ENCODE results near the gene CNGA2.

CNGA2 gene

DNA sequence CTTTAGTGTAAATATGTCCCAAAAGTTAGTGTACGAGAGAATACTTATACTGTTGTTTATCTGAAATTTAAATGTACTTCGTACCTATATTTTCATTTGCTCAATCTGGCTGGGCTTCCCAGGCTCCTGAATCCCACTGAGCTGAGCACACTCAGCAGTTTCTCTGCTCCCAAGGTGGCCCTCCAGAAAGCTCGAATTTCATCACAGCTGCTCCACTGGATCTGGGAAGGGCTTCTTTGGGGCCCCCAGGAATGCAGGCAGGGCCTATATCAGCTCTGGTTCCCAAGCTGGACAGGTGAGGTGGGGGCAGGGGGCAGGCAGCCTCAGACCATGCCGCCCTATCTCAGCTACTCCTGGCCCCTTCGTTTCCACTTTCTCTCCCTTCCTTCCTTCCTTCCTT is 20.2 kb upstream of the CNGA2 start:
- Histone ChIP-seq H3K36me3 (no peaks in the 10 kb centered on the region), H3K27me3 (no peaks in the 10 kb centered on the region), H3K4me1 (no peaks in the 10 kb centered on the region), H3K9me3 (no peaks in the 10 kb centered on the region), H3K4me3 (ENCODE audit: low read depth, low read length) (no peak overlapping the region)
- DNase-seq, result no peak
- TF ChIP-seq, protein P1, sequence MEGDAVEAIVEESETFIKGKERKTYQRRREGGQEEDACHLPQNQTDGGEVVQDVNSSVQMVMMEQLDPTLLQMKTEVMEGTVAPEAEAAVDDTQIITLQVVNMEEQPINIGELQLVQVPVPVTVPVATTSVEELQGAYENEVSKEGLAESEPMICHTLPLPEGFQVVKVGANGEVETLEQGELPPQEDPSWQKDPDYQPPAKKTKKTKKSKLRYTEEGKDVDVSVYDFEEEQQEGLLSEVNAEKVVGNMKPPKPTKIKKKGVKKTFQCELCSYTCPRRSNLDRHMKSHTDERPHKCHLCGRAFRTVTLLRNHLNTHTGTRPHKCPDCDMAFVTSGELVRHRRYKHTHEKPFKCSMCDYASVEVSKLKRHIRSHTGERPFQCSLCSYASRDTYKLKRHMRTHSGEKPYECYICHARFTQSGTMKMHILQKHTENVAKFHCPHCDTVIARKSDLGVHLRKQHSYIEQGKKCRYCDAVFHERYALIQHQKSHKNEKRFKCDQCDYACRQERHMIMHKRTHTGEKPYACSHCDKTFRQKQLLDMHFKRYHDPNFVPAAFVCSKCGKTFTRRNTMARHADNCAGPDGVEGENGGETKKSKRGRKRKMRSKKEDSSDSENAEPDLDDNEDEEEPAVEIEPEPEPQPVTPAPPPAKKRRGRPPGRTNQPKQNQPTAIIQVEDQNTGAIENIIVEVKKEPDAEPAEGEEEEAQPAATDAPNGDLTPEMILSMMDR (IDR thresholded peaks at IDR 0.05; ENCODE audit: low read depth, low read length), result no peak

DNA sequence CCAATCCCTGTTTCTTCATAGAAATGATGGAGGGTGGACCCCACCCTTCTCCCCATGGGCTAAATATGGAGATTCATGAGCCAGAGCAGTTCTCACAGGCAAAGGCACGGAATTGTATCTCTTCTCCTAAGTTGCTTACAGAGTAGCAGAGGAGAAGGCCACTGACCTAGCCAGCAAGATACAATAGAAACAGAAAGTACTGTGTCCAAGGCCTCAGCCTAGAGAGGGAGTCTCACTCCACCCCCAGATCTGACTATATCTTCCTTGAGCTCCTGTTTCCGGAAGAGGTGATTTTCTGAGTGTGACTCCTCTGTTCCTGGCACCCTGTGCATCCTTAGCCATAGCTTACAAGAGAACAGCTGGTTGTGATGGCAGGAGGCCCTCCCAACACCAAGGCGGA is 18.8 kb upstream of the CNGA2 start, which contains the start of gene FATE1:
FATE1 (plus strand) TSS at position 284 of the 400 bp plus-strand sequence; CDS start at position 369, 85 bp downstream.
- H3K27me3 ChIP-seq, result no peaks in the 10 kb centered on the region
- H3K9me3 ChIP-seq, result no peaks in the 10 kb centered on the region
- TF ChIP-seq, protein P1 (IDR thresholded peaks at IDR 0.05; ENCODE audit: low read depth, low read length), result no peak
- no peaks in the 10 kb centered on the region for H3K4me1 ChIP-seq
- H3K4me3 ChIP-seq (ENCODE audit: low read depth, low read length), result no peak within 1 kb of the TSS
- H3K36me3 ChIP-seq, result no peaks in the 10 kb centered on the region
- no peak for DNase-seq

DNA sequence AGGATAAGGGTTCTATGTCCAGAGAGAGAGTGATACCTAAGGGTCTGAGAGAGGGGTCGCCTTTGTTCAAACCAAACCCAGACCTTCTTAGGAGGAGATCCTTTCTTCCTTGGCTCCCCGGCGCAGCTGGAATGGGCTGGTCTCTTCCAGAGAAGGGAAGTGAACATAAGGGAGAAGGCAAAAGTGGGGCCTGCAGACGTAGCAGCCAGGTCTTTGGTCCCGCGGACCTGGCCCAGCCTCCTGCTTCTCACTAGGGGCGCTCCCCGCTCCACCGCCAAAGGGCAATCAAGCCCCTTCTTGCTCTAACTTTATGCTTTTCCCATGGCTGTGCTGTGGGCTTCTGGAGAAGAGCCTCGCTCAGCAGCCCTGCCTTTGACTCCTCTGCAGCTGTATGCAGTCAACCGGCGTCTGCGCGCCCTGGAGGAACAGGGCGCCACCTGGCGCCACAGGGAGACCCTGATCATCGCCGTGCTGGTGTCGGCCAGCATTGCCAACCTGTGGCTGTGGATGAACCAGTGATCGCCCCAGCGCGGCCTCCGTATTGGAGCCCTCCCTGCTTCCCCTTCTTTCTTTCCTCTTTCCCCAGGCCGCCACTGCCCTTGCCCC is 12.2 kb upstream of the CNGA2 start:
- H3K36me3 ChIP-seq, result no peaks in the 10 kb centered on the region
- H3K9me3 ChIP-seq, result no peaks in the 10 kb centered on the region
- H3K27me3 ChIP-seq, result no peaks in the 10 kb centered on the region
- H3K4me1 ChIP-seq, result no peaks in the 10 kb centered on the region
- DNase-seq, result no peak
- H3K4me3 ChIP-seq (ENCODE audit: low read depth, low read length), result no peak overlapping the region
- TF ChIP-seq, protein P1 (IDR thresholded peaks at IDR 0.05; ENCODE audit: low read depth, low read length), result no peak

DNA sequence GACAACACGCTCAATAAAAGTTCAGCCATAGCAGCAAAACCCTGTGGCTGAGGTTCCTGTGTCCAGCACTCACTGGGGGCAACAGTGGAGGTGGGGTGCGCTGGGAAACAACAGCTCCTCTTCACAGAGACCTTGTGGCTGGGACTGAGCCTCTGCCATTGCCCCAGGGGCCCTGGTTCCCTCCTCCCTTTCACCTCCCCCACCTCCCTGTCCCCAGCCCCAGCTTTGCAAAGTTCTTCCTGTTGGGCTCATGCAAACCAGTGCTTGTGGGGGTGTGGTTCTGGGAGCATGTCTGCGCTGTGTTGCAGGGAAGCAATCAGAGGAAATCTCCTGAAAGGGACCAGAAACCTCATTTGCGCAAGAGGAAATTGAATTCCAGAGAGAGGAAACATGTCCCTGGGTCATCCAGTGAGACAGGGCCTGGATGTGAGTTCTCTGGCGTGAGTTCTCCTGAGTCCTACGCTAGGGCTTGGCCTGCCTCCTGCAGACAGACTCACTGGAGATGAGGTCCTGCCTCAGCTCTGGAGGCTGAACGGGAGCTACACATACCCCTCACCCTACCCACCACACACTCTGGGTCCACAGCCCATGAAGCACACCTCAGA is 11.3 kb upstream of the CNGA2 start:
- no peak for DNase-seq
- Histone ChIP-seq H3K9me3 (no peaks in the 10 kb centered on the region), H3K36me3 (no peaks in the 10 kb centered on the region), H3K4me1 (no peaks in the 10 kb centered on the region), H3K27me3 (no peaks in the 10 kb centered on the region), H3K4me3 (ENCODE audit: low read depth, low read length) (no peak overlapping the region)
- TF ChIP-seq, protein P1 (IDR thresholded peaks at IDR 0.05; ENCODE audit: low read depth, low read length), result no peak

DNA sequence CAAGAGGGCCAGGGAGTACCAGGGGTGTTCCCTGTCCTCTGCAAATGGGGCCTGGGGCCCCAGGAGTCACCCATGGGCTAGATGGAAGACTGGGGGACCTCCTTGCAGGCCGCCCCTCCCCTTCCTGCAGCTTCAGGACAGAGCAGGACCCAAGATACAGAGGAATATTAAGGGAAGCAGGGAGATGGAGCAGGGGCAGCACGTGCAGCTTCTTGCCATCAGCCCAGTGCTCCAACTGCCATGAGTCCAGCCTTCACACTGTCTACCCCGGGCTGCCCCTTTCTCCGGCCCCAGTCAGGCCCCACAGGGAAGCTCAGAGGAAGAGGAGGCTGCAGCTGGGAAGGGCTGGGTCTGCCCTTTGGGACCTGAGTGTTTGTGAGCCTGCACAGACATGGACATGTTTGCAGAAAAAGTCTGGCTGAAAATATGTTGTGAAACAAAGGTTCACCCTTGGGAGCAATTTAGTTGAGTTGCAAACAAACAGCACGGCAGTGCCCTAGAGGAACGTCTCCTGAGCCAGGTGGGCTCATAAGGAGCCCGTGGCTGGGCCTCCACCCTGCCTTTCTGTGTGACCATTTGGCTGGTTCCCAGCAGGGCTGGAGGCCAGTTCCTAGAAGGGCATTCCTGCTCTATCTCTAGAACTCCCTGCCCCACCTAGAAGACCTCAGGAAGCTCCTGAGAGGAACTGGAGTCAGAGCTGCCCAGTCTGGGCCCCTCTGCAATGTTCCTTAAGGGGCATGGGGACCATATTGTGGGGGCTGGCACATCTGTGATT is 9.8 kb upstream of the CNGA2 start:
- Histone ChIP-seq H3K36me3 (no peaks in the 10 kb centered on the region), H3K27me3 (no peaks in the 10 kb centered on the region), H3K9me3 (no peaks in the 10 kb centered on the region), H3K4me1 (no peaks in the 10 kb centered on the region), H3K4me3 (ENCODE audit: low read depth, low read length) (no peak overlapping the region)
- TF ChIP-seq, protein P1 (IDR thresholded peaks at IDR 0.05; ENCODE audit: low read depth, low read length), result no peak
- DNase-seq, result no peak

DNA sequence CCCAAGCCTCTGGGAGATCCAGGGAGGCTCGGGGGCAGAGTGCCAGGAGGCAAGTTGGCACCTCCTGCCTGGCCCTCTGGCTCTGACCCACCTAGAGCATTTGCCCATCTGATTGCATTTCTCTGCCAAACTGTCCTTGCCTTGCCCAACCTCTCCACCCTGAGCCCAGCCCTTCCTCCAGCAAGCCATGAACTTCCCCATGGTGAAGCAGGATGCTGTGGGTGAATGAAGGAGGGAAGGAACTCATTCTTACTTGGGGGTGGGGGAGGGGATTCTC is 9.3 kb upstream of the CNGA2 start:
- H3K4me3 ChIP-seq (ENCODE audit: low read depth, low read length), result no peak overlapping the region

More for the DNA sequence above, 9.3 kb upstream of the CNGA2 start:
- Histone ChIP-seq H3K9me3 (no peaks in the 10 kb centered on the region), H3K36me3 (no peaks in the 10 kb centered on the region), H3K27me3 (no peaks in the 10 kb centered on the region), H3K4me1 (no peaks in the 10 kb centered on the region)
- TF ChIP-seq, protein P1 (IDR thresholded peaks at IDR 0.05; ENCODE audit: low read depth, low read length), result no peak
- no peak for DNase-seq
